PC-3 (cell line): ENCODE results near the gene ZNF30. TPM values are rescaled to one million over a fixed set of nuclear protein-coding genes. Genes with fewer than 3 reads are reported as not detected.

Source experiments
- ATAC-seq: fragments of 200-7000 bp; cut with Tn5 transposase; 2 replicates; pipeline ENCODE4 v1.9.1; 2020; ENCODE audit warnings: mild to moderate bottlenecking, moderate library complexity
- BruUV-seq: library from RNA; stranded (reverse); fragments of 400-500 nt; replicated peaks from 2 replicates; lab custom pipeline; 2021; lab: Mats Ljungman, UMichigan
- CTCF ChIA-PET: fragments of 300-600 bp; sonication (Branson Sonifier 250); formaldehyde crosslinking; loops from one replicate; lab custom pipeline; 2022; ENCODE audit warnings: antibody characterized with exemption; lab: Charles Lee
- POLR2A ChIA-PET: fragments of 300-600 bp; sonication (Branson Sonifier 250); formaldehyde crosslinking; loops from one replicate; lab custom pipeline; 2022; ENCODE audit warnings: antibody characterized with exemption; ENCODE audit not compliant: unreplicated experiment; lab: Charles Lee
- DNase-seq: peaks from one replicate; pipeline ENCODE4 v3.0.0-alpha.2; 2015
- H2AFZ ChIP-seq: fragments of 300-600 bp; sonication (generic); 2 replicates; pipeline ENCODE4 v1.6.0; 2016; ENCODE audit warnings: antibody characterized with exemption, low read length
- H3F3A ChIP-seq: fragments of 300-600 bp; sonication (generic); one replicate; pipeline ENCODE4 v1.6.0; 2017; ENCODE audit warnings: antibody characterized with exemption, low read length, control low read depth, mild to moderate bottlenecking; ENCODE audit not compliant: unreplicated experiment
- H3K27ac ChIP-seq: fragments of 300-600 bp; sonication (generic); 2 replicates; pipeline ENCODE4 v1.5.1; 2016; ENCODE audit warnings: mild to moderate bottlenecking, low read length
- H3K27me3 ChIP-seq: fragments of 300-600 bp; sonication (generic); 2 replicates; pipeline ENCODE4 v1.6.1; 2016; ENCODE audit warnings: low read length, mixed read lengths
- H3K36me3 ChIP-seq: fragments of 300-600 bp; sonication (generic); 2 replicates; pipeline ENCODE4 v1.6.1; 2016; ENCODE audit warnings: low read depth, mixed run types, low read length, mixed read lengths
- H3K4me1 ChIP-seq: fragments of 300-600 bp; sonication (generic); 2 replicates; pipeline ENCODE4 v1.5.1; 2016; ENCODE audit warnings: low read length; ENCODE audit not compliant: insufficient read depth
- H3K4me2 ChIP-seq: fragments of 300-600 bp; sonication (generic); 2 replicates; pipeline ENCODE4 v1.6.0; 2016; ENCODE audit warnings: low read length
- H3K4me3 ChIP-seq: fragments of 300-600 bp; sonication (generic); 2 replicates; pipeline ENCODE4 v1.5.1; 2016; ENCODE audit warnings: mild to moderate bottlenecking, low read length, mixed read lengths
- H3K79me2 ChIP-seq: fragments of 300-600 bp; sonication (generic); 2 replicates; pipeline ENCODE4 v1.6.1; 2017; ENCODE audit warnings: low read length, mixed read lengths
- H3K9ac ChIP-seq: fragments of 300-600 bp; sonication (generic); 2 replicates; pipeline ENCODE4 v1.6.0; 2016; ENCODE audit warnings: mild to moderate bottlenecking, low read length
- H3K9me2 ChIP-seq: fragments of 300-600 bp; sonication (generic); replicated peaks from 2 replicates; pipeline ENCODE4 v1.6.1; 2016; ENCODE audit warnings: mixed run types, low read length, mixed read lengths
- H3K9me3 ChIP-seq: fragments of 300-600 bp; sonication (generic); 2 replicates; pipeline ENCODE4 v1.6.1; 2016; ENCODE audit warnings: low read length, mixed read lengths
- H4K20me1 ChIP-seq: fragments of 300-600 bp; sonication (generic); 2 replicates; pipeline ENCODE4 v1.6.1; 2016; ENCODE audit warnings: low read length, mixed read lengths
- CTCF ChIP-seq: fragments of 300-600 bp; sonication (generic); conservative IDR thresholded peaks from 2 replicates; pipeline ENCODE4 v1.5.1; 2017; ENCODE audit warnings: antibody characterized with exemption, low read depth, mild to moderate bottlenecking, low read length
- EZH2 ChIP-seq: fragments of 300-600 bp; sonication (generic); IDR thresholded peaks from one replicate; pipeline ENCODE4 v1.6.1; 2017; ENCODE audit warnings: antibody characterized with exemption, mild to moderate bottlenecking, low read length; ENCODE audit not compliant: unreplicated experiment
- EZH2phosphoT487 ChIP-seq: fragments of 300-600 bp; sonication (generic); IDR thresholded peaks from 2 replicates; pipeline ENCODE4 v1.6.1; 2018; ENCODE audit warnings: mild to moderate bottlenecking, antibody characterized with exemption, low read length, borderline replicate concordance
- intact Hi-C: fragments of 100-400 bp; cut with micrococcal nuclease; formaldehyde crosslinking; loops from 2 replicates; pipeline ENCODE4 v1.9.0; 2023
- total RNA-seq: library from RNA; depleted of rRNA; stranded (reverse); fragments of >200 nt; gene quantifications from 2 replicates; pipeline ENCODE4 v1.2.3, GENCODE V29; 2014

The ZNF30 gene
- total RNA-seq, 1 experiment from 2014 or later, result 3.5 TPM

DNA sequence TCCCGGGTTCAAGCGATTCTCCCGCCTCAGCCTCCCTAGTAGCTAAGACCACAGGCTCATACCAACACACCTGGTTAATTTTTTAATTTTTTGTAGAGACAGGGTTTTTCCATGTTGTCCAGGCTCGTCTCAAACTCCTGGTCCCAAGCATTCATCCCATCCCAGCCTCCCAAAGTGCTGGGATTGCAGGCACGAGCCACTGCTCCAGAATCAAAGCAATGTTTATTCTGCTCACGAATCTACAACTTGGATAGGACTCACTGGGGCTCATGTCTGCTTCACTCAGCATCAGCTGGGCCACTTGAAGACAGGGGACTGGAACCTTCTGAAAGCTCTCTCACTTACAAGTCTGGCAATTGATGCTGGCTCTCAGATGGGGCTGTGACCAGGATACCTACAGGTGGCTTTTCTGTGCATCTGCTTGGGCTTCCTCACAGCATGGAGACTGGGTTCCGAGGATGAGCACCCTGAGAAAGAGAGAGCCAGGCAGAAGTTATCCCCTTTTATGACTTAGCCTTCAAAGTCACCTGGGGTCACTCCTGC is 45.5 kb downstream of the ZNF30 start:
- no TSS peak for BruUV-seq
- H3K79me2 ChIP-seq, result no peaks in the 10 kb centered on the region
- intact Hi-C loops, result loop anchor here (2.0 kb wide), 1 partner anchor 35 kb away; no protein-coding TSS in a partner anchor
- no peaks in the 10 kb centered on the region for H3K36me3 ChIP-seq
- no peaks in the 10 kb centered on the region for H3F3A ChIP-seq
- no peaks in the 10 kb centered on the region for H3K27me3 ChIP-seq
- no peaks in the 10 kb centered on the region for H4K20me1 ChIP-seq
- no peak overlapping the region for H3K4me3 ChIP-seq
- ATAC-seq (no peak), DNase-seq (no peak)
- H3K4me2 ChIP-seq, result no peak overlapping the region
- H3K4me1 ChIP-seq, result no peaks in the 10 kb centered on the region
- H3K9me3 ChIP-seq, result no peaks in the 10 kb centered on the region
- H3K27ac ChIP-seq, result no peak overlapping the region
- TF ChIP-seq EZH2phosphoT487 (no peak), CTCF (no peak), EZH2 (no peak)
- H3K9ac ChIP-seq, result no peak overlapping the region
- H3K9me2 ChIP-seq, result no peaks in the 10 kb centered on the region
- CTCF ChIA-PET, result interaction anchor here (0.5 kb wide), 1 partner anchor 42 kb away, joined by 3 read pairs; no protein-coding TSS in a partner anchor
- no peak overlapping the region for H2AFZ ChIP-seq
- POLR2A ChIA-PET, result interaction anchor here (0.6 kb wide), 1 partner anchor 182 kb away, joined by 26 read pairs; the partner anchor contains the start of gene FXYD5

GRCh38 chr19:34974646-34975045 is 47.9 kb downstream of the ZNF30 start:
- no peaks in the 10 kb centered on the region for H3K27me3 ChIP-seq
- BruUV-seq, result no TSS peak
- no peaks in the 10 kb centered on the region for H3K9me2 ChIP-seq
- H3F3A ChIP-seq, result no peaks in the 10 kb centered on the region
- no peak overlapping the region for H3K9ac ChIP-seq
- POLR2A ChIA-PET, result no interaction called here
- H2AFZ ChIP-seq, result no peak overlapping the region
- H4K20me1 ChIP-seq, result no peaks in the 10 kb centered on the region
- no peaks in the 10 kb centered on the region for H3K79me2 ChIP-seq
- no peak overlapping the region for H3K4me2 ChIP-seq
- intact Hi-C loops, result no loop called here
- DNase-seq, result no peak
- TF ChIP-seq EZH2phosphoT487, result no peak
- TF ChIP-seq CTCF, result no peak
- TF ChIP-seq EZH2, result no peak
- H3K9me3 ChIP-seq, result no peaks in the 10 kb centered on the region
- no peak for ATAC-seq
- no peaks in the 10 kb centered on the region for H3K36me3 ChIP-seq
- CTCF ChIA-PET, result no interaction called here
- H3K4me1 ChIP-seq, result no peaks in the 10 kb centered on the region
- H3K4me3 ChIP-seq, result no peak overlapping the region
- H3K27ac ChIP-seq, result no peak overlapping the region

GRCh38 chr19:34975056-34975455 is 48.4 kb downstream of the ZNF30 start:
- no peaks in the 10 kb centered on the region for H3K36me3 ChIP-seq
- POLR2A ChIA-PET, result no interaction called here

More at GRCh38 chr19:34975056-34975455, 48.4 kb downstream of the ZNF30 start:
- H3K79me2 ChIP-seq, result no peaks in the 10 kb centered on the region
- DNase-seq, result no peak
- CTCF ChIA-PET, result no interaction called here
- no peak for ATAC-seq
- no peak overlapping the region for H3K4me2 ChIP-seq
- no peaks in the 10 kb centered on the region for H4K20me1 ChIP-seq
- no peak overlapping the region for H3K9ac ChIP-seq
- intact Hi-C loops, result no loop called here
- H3K4me3 ChIP-seq, result no peak overlapping the region
- no peaks in the 10 kb centered on the region for H3F3A ChIP-seq
- H3K9me3 ChIP-seq, result no peaks in the 10 kb centered on the region
- no peak overlapping the region for H2AFZ ChIP-seq
- no peak overlapping the region for H3K27ac ChIP-seq
- BruUV-seq, result no TSS peak
- no peaks in the 10 kb centered on the region for H3K27me3 ChIP-seq
- TF ChIP-seq EZH2phosphoT487, result no peak
- TF ChIP-seq EZH2, result no peak
- TF ChIP-seq CTCF, result no peak
- H3K4me1 ChIP-seq, result no peaks in the 10 kb centered on the region
- no peaks in the 10 kb centered on the region for H3K9me2 ChIP-seq
